ENCODE data around the gene DENR. TPM values are rescaled to one million over a fixed set of nuclear protein-coding genes. Genes with fewer than 3 reads are reported as not detected.

The DENR gene
- total and polyA plus RNA-seq, 2 of the 8 experiments (the other 6 are each of a cell fraction or from before 2014, with no cell fraction given), result 26.9 to 84.0 TPM

GRCh38 chr12:122729583-122730214 is 22.9 kb upstream of the DENR start (continued):
- no peak for TF ChIP-seq TEAD4 (IDR thresholded peaks at IDR 0.05; ENCODE audit: low read depth, low read length)

Data from H1 (cell line).